HEK293 (cell line): ENCODE measurements around the gene KLHL28.

Experiments
- BCL11A ChIP-seq: fragments of 450-650 bp; formaldehyde crosslinking; IDR thresholded peaks from 2 replicates; pipeline ENCODE4 v1.5.1; 2016; ENCODE audit warnings: low read depth, missing biosample characterization, missing genetic modification characterization
- BCL11B ChIP-seq: fragments of 450-650 bp; formaldehyde crosslinking; IDR thresholded peaks from 2 replicates; pipeline ENCODE4 v1.5.1; 2016; ENCODE audit warnings: low read depth, missing biosample characterization, missing genetic modification characterization
- EGR2 ChIP-seq: fragments of 450-650 bp; formaldehyde crosslinking; IDR thresholded peaks from 2 replicates; pipeline ENCODE4 v1.5.1; 2016; ENCODE audit warnings: low read depth, missing biosample characterization, missing genetic modification characterization
- GLIS1 ChIP-seq: fragments of 450-650 bp; formaldehyde crosslinking; IDR thresholded peaks from 2 replicates; pipeline ENCODE4 v1.5.1; 2016; ENCODE audit warnings: missing biosample characterization, missing genetic modification characterization
- KLF1 ChIP-seq: fragments of 450-650 bp; formaldehyde crosslinking; IDR thresholded peaks from 2 replicates; pipeline ENCODE4 v1.5.1; 2016; ENCODE audit warnings: missing biosample characterization, missing genetic modification characterization
- KLF16 ChIP-seq: fragments of 450-650 bp; formaldehyde crosslinking; IDR thresholded peaks from 2 replicates; pipeline ENCODE4 v1.5.1; 2017; ENCODE audit warnings: missing biosample characterization, missing genetic modification characterization
- PBX3 ChIP-seq: sonication (generic); formaldehyde crosslinking; IDR thresholded peaks from 2 replicates; pipeline ENCODE4 v1.8.1; 2022; ENCODE audit warnings: mild to moderate bottlenecking, moderate library complexity, missing genetic modification reagents
- SALL2 ChIP-seq: fragments of 450-650 bp; formaldehyde crosslinking; IDR thresholded peaks from 2 replicates; pipeline ENCODE4 v1.5.0; 2017; ENCODE audit warnings: missing biosample characterization, mild to moderate bottlenecking, missing genetic modification characterization, borderline replicate concordance
- TCF7L2 ChIP-seq: IDR thresholded peaks from 2 replicates; pipeline ENCODE4 v1.6.1; 2011; ENCODE audit warnings: low read depth, mild to moderate bottlenecking, inconsistent platforms, low read length, moderate library complexity, borderline replicate concordance
- YY2 ChIP-seq: fragments of 450-650 bp; formaldehyde crosslinking; IDR thresholded peaks from 2 replicates; pipeline ENCODE4 v1.5.1; 2016; ENCODE audit warnings: missing biosample characterization, missing genetic modification characterization
- ZBTB17 ChIP-seq: fragments of 450-650 bp; formaldehyde crosslinking; IDR thresholded peaks from 2 replicates; pipeline ENCODE4 v1.5.1; 2016; ENCODE audit warnings: missing biosample characterization, missing genetic modification characterization
- ZBTB20 ChIP-seq: fragments of 450-650 bp; formaldehyde crosslinking; IDR thresholded peaks from 2 replicates; pipeline ENCODE4 v1.5.1; 2016; ENCODE audit warnings: missing biosample characterization, missing genetic modification characterization
- ZBTB48 ChIP-seq: fragments of 450-650 bp; formaldehyde crosslinking; IDR thresholded peaks from 2 replicates; pipeline ENCODE4 v1.5.1; 2016; ENCODE audit warnings: missing biosample characterization, missing genetic modification characterization
- ZFP41 ChIP-seq: fragments of 450-650 bp; formaldehyde crosslinking; IDR thresholded peaks from 2 replicates; pipeline ENCODE4 v1.5.1; 2016; ENCODE audit warnings: missing biosample characterization, missing genetic modification characterization, borderline replicate concordance
- ZNF112 ChIP-seq: fragments of 450-650 bp; formaldehyde crosslinking; IDR thresholded peaks from 2 replicates; pipeline ENCODE4 v1.5.0; 2017; ENCODE audit warnings: missing biosample characterization, missing genetic modification characterization
- ZNF146 ChIP-seq: fragments of 450-650 bp; formaldehyde crosslinking; IDR thresholded peaks from 2 replicates; pipeline ENCODE4 v1.5.1; 2016; ENCODE audit warnings: missing biosample characterization, missing genetic modification characterization
- ZNF174 ChIP-seq: fragments of 450-650 bp; formaldehyde crosslinking; IDR thresholded peaks from 2 replicates; pipeline ENCODE4 v1.5.0; 2017; ENCODE audit warnings: missing biosample characterization, mild to moderate bottlenecking, missing genetic modification characterization
- ZNF175 ChIP-seq: fragments of 450-650 bp; formaldehyde crosslinking; IDR thresholded peaks from 2 replicates; pipeline ENCODE4 v1.5.1; 2016; ENCODE audit warnings: missing biosample characterization, missing genetic modification characterization
- ZNF184 ChIP-seq: fragments of 450-650 bp; IDR thresholded peaks from 2 replicates; pipeline ENCODE4 v1.5.1; 2018; ENCODE audit warnings: missing biosample characterization, mild to moderate bottlenecking, missing genetic modification characterization
- ZNF2 ChIP-seq: fragments of 450-650 bp; formaldehyde crosslinking; IDR thresholded peaks from 2 replicates; pipeline ENCODE4 v1.5.1; 2016; ENCODE audit warnings: missing biosample characterization, missing genetic modification characterization
- ZNF211 ChIP-seq: fragments of 450-650 bp; formaldehyde crosslinking; IDR thresholded peaks from 2 replicates; pipeline ENCODE4 v1.5.1; 2016; ENCODE audit warnings: low read depth, missing biosample characterization, missing genetic modification characterization
- ZNF362 ChIP-seq: fragments of 450-650 bp; formaldehyde crosslinking; IDR thresholded peaks from 2 replicates; pipeline ENCODE4 v1.5.1; 2016; ENCODE audit warnings: missing biosample characterization, missing genetic modification characterization
- ZNF37A ChIP-seq: fragments of 450-650 bp; IDR thresholded peaks from 2 replicates; pipeline ENCODE4 v1.5.1; 2018; ENCODE audit warnings: missing biosample characterization, missing genetic modification characterization
- ZNF404 ChIP-seq: fragments of 450-650 bp; formaldehyde crosslinking; IDR thresholded peaks from 2 replicates; pipeline ENCODE4 v1.5.1; 2017; ENCODE audit warnings: missing biosample characterization, missing genetic modification characterization
- ZNF423 ChIP-seq: fragments of 450-650 bp; formaldehyde crosslinking; IDR thresholded peaks from 2 replicates; pipeline ENCODE4 v1.5.1; 2016; ENCODE audit warnings: missing biosample characterization, missing genetic modification characterization
- ZNF426 ChIP-seq: fragments of 450-650 bp; formaldehyde crosslinking; IDR thresholded peaks from 2 replicates; pipeline ENCODE4 v1.5.1; 2017; ENCODE audit warnings: missing biosample characterization, missing genetic modification characterization, mild to moderate bottlenecking, inconsistent platforms, moderate library complexity
- ZNF48 ChIP-seq: fragments of 450-650 bp; formaldehyde crosslinking; IDR thresholded peaks from 2 replicates; pipeline ENCODE4 v1.5.1; 2016; ENCODE audit warnings: missing biosample characterization, missing genetic modification characterization
- ZNF660 ChIP-seq: fragments of 450-650 bp; IDR thresholded peaks from 2 replicates; pipeline ENCODE4 v1.5.1; 2018; ENCODE audit warnings: missing biosample characterization, mild to moderate bottlenecking, missing genetic modification characterization
- ZNF707 ChIP-seq: fragments of 450-650 bp; formaldehyde crosslinking; IDR thresholded peaks from 2 replicates; pipeline ENCODE4 v1.5.1; 2016; ENCODE audit warnings: missing biosample characterization, missing genetic modification characterization
- ZNF777 ChIP-seq: fragments of 450-650 bp; formaldehyde crosslinking; IDR thresholded peaks from 2 replicates; pipeline ENCODE4 v1.5.1; 2017; ENCODE audit warnings: missing biosample characterization, missing genetic modification characterization, borderline replicate concordance
- TF ChIP-seq, protein P1 (sequence below): fragments of 450-650 bp; formaldehyde crosslinking; IDR thresholded peaks from 2 replicates; pipeline ENCODE4 v1.5.1; 2016; ENCODE audit warnings: missing biosample characterization, missing genetic modification characterization
- TF ChIP-seq, protein P2 (sequence below): fragments of 450-650 bp; formaldehyde crosslinking; IDR thresholded peaks from 2 replicates; pipeline ENCODE4 v1.5.1; 2016; ENCODE audit warnings: missing biosample characterization, missing genetic modification characterization
- TF ChIP-seq, protein P3 (sequence below): fragments of 450-650 bp; formaldehyde crosslinking; IDR thresholded peaks from 2 replicates; pipeline ENCODE4 v1.5.1; 2016; ENCODE audit warnings: missing biosample characterization, missing genetic modification characterization

KLHL28 gene

DNA sequence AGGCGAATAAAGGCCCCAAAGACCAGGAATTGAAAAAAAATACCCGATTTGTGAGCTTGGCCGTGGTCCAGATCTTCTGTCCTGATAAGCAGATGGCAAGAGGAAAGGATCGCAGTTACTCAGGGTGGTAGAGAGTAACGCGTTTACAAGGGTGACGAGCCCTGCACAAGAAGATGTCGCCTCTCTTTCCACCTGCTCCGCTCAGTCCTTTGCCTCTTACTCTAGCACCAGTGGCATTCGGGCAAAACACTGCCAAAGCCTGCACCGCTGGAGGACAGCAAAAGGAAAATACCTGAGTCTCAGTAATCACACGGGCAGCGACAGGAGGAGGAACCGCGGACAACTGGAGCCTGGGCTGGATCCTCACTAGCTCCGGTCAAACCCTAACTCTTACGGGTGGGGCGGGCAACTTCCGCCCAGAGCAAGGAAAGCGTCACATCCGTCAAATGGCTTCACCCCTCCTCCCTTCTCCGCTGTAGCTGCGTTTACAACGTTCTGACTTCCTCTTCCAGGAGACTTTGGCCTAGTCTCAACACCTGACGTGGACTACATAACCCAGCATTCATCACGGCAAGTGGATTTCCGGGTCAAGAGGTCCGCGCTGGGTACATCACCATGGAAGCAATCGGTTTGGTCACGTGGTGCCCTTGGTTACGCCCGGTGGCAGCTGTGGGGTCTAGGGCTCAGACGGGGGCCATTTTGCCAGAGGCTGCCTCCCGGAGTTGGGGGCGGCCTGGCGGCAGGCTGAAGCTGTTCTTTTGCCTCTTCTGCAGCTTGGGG is at the start of gene KLHL28, which contains the start of gene TOGARAM1 (continued):
- TF ChIP-seq TCF7L2 (no peak), GLIS1 (peak; percentile 65), ZNF404 (no peak), ZNF2 (tag by site-specific recombination) (no peak; the same call in 1 of the 2 replicates), KLF16 (tag by site-specific recombination) (peak; percentile 3; the same call in 1 of the 2 replicates), ZNF362 (no peak), SALL2 (no peak), ZNF175 (tag by site-specific recombination) (no peak), ZNF146 (tag by site-specific recombination) (no peak), ZBTB48 (tag by site-specific recombination) (0 out of 2 replicates have a peak, but pooled peaks have one; percentile 41), ZBTB17 (tag by site-specific recombination) (peak; percentile 50), ZNF48 (tag by site-specific recombination) (no peak), PBX3 (CRISPR knock-in tag) (no peak), ZFP41 (tag by site-specific recombination) (no peak), ZBTB20 (tag by site-specific recombination) (no peak), ZNF112 (no peak), ZNF37A (no peak), ZNF174 (tag by site-specific recombination) (no peak), ZNF660 (tag by site-specific recombination) (peak; percentile 16; the same call in 1 of the 2 replicates), ZNF423 (no peak), BCL11A (tag by site-specific recombination) (no peak), ZNF426 (tag by site-specific recombination) (no peak), YY2 (peak; percentile 78), ZNF707 (tag by site-specific recombination) (no peak), ZNF777 (tag by site-specific recombination) (no peak), ZNF211 (tag by site-specific recombination) (no peak), BCL11B (tag by site-specific recombination) (0 out of 2 replicates have a peak, but pooled peaks have one; percentile 38), ZNF184 (tag by site-specific recombination) (no peak), EGR2 (tag by site-specific recombination) (no peak), KLF1 (tag by site-specific recombination) (peak; percentile 52; the same call in 1 of the 2 replicates)
- TF ChIP-seq, protein P1, sequence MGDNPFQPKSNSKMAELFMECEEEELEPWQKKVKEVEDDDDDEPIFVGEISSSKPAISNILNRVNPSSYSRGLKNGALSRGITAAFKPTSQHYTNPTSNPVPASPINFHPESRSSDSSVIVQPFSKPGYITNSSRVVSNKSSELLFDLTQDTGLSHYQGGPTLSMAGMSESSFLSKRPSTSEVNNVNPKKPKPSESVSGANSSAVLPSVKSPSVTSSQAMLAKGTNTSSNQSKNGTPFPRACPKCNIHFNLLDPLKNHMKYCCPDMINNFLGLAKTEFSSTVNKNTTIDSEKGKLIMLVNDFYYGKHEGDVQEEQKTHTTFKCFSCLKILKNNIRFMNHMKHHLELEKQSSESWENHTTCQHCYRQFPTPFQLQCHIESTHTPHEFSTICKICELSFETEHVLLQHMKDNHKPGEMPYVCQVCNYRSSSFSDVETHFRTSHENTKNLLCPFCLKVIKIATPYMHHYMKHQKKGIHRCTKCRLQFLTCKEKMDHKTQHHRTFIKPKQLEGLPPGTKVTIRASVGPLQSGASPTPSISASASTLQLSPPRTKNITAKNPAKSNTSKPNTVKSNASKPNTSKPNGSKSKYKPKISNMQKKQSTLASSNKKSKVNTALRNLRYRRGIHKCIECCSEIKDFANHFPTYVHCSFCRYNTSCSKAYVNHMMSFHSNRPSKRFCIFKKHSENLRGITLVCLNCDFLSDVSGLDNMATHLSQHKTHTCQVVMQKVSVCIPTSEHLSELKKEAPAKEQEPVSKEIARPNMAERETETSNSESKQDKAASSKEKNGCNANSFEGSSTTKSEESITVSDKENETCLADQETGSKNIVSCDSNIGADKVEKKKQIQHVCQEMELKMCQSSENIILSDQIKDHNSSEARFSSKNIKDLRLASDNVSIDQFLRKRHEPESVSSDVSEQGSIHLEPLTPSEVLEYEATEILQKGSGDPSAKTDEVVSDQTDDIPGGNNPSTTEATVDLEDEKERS (tag by site-specific recombination), result no peak
- TF ChIP-seq, protein P2, sequence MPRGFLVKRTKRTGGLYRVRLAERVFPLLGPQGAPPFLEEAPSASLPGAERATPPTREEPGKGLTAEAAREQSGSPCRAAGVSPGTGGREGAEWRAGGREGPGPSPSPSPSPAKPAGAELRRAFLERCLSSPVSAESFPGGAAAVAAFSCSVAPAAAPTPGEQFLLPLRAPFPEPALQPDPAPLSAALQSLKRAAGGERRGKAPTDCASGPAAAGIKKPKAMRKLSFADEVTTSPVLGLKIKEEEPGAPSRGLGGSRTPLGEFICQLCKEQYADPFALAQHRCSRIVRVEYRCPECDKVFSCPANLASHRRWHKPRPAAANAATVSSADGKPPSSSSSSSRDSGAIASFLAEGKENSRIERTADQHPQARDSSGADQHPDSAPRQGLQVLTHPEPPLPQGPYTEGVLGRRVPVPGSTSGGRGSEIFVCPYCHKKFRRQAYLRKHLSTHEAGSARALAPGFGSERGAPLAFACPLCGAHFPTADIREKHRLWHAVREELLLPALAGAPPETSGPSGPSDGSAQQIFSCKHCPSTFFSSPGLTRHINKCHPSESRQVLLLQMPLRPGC, result no peak
- TF ChIP-seq, protein P3, sequence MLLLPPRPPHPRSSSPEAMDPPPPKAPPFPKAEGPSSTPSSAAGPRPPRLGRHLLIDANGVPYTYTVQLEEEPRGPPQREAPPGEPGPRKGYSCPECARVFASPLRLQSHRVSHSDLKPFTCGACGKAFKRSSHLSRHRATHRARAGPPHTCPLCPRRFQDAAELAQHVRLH (tag by site-specific recombination), result peak; percentile 100
